HepG2 (cell line): Measurements from ENCODE around the gene CTAG1A. TPM values are rescaled to one million over a fixed set of nuclear protein-coding genes. Genes with fewer than 3 reads are reported as not detected.

Source experiments
- BCL6 ChIP-seq: IDR thresholded peaks from 2 replicates; pipeline ENCODE4 v1.6.1; 2016; ENCODE audit warnings: missing genetic modification reagents, missing compliant biosample characterization
- BRF2 ChIP-seq: sonication (generic); formaldehyde crosslinking; IDR thresholded peaks from 2 replicates; pipeline ENCODE4 v1.8.1; 2022; ENCODE audit warnings: mild to moderate bottlenecking, missing genetic modification reagents
- FOXP1 ChIP-seq, 2 experiments: fragments of 450-650 bp in 1 of 2; IDR thresholded peaks; 2 replicates each; pipeline ENCODE4 v1.6.1; 2017 to 2018; ENCODE audit warnings: antibody characterized with exemption in 1 of 2
- KLF12 ChIP-seq: sonication (generic); formaldehyde crosslinking; IDR thresholded peaks from 2 replicates; pipeline ENCODE4 v1.4.0; 2020; ENCODE audit warnings: missing genetic modification reagents, borderline replicate concordance
- KLF13 ChIP-seq: sonication (generic); formaldehyde crosslinking; IDR thresholded peaks from 2 replicates; pipeline ENCODE4 v1.4.0; 2020; ENCODE audit warnings: mild to moderate bottlenecking, missing genetic modification reagents
- MAFF ChIP-seq: IDR thresholded peaks from 2 replicates; pipeline ENCODE4 v1.6.1; 2011; ENCODE audit warnings: low read depth, low read length, improper control_type of control experiment
- MAFG ChIP-seq: sonication (generic); formaldehyde crosslinking; IDR thresholded peaks from 2 replicates; pipeline ENCODE4 v1.5.1; 2020; ENCODE audit warnings: mild to moderate bottlenecking, missing genetic modification reagents
- MXI1 ChIP-seq: IDR thresholded peaks from 3 replicates; pipeline ENCODE4 v1.6.1; 2012; ENCODE audit warnings: low read depth, low read length, inconsistent platforms, borderline replicate concordance
- NFE2L2 ChIP-seq: fragments of 150-350 bp; IDR thresholded peaks from 2 replicates; pipeline ENCODE4 v1.6.1; 2014; ENCODE audit warnings: low read length
- RARA ChIP-seq: IDR thresholded peaks from 2 replicates; pipeline ENCODE4 v1.6.1; 2016; ENCODE audit warnings: missing genetic modification reagents, missing compliant biosample characterization
- RFX3 ChIP-seq: IDR thresholded peaks from 2 replicates; pipeline ENCODE4 v1.6.1; 2016; ENCODE audit warnings: missing biosample characterization, missing genetic modification reagents
- SMARCE1 ChIP-seq: fragments of 450-650 bp; IDR thresholded peaks from 2 replicates; pipeline ENCODE4 v1.6.1; 2017; ENCODE audit warnings: borderline replicate concordance
- SNAPC4 ChIP-seq: sonication (generic); formaldehyde crosslinking; IDR thresholded peaks from 2 replicates; pipeline ENCODE4 v1.4.0; 2020; ENCODE audit warnings: mild to moderate bottlenecking, missing genetic modification reagents
- SOX5 ChIP-seq: IDR thresholded peaks from 2 replicates; pipeline ENCODE4 v1.6.1; 2016; ENCODE audit warnings: borderline replicate concordance
- SOX6 ChIP-seq, 2 experiments: fragments of 450-650 bp in 1 of 2; sonication (generic) in 1 of 2; formaldehyde crosslinking in 1 of 2; IDR thresholded peaks; 2 replicates each; pipeline versions ENCODE4 v1.4.0 to v1.6.1; 2017 to 2020; ENCODE audit warnings: antibody characterized with exemption in 1 of 2, mild to moderate bottlenecking in 1 of 2, missing genetic modification reagents in 1 of 2
- ZC3H13 ChIP-seq: sonication (generic); formaldehyde crosslinking; IDR thresholded peaks from 2 replicates; pipeline ENCODE4 v1.8.1; 2023; ENCODE audit warnings: mild to moderate bottlenecking, missing genetic modification reagents, moderate library complexity
- ZFY ChIP-seq: sonication (generic); formaldehyde crosslinking; IDR thresholded peaks from 2 replicates; pipeline ENCODE4 v1.4.0; 2020; ENCODE audit warnings: missing genetic modification reagents
- ZNF180 ChIP-seq: sonication (generic); formaldehyde crosslinking; IDR thresholded peaks from 2 replicates; pipeline ENCODE4 v1.4.0; 2020; ENCODE audit warnings: low read depth, missing genetic modification reagents, borderline replicate concordance
- ZNF367 ChIP-seq: sonication (generic); formaldehyde crosslinking; IDR thresholded peaks from 2 replicates; pipeline ENCODE4 v1.4.0; 2020; ENCODE audit warnings: missing genetic modification reagents, borderline replicate concordance
- ZNF414 ChIP-seq: sonication (generic); formaldehyde crosslinking; IDR thresholded peaks from 2 replicates; pipeline ENCODE4 v1.5.0; 2020; ENCODE audit warnings: missing genetic modification reagents
- ZSCAN20 ChIP-seq: sonication (generic); formaldehyde crosslinking; IDR thresholded peaks from 2 replicates; pipeline ENCODE4 v1.4.0; 2020; ENCODE audit warnings: missing genetic modification reagents, mild to moderate bottlenecking, borderline replicate concordance
- ZSCAN30 ChIP-seq: sonication (generic); formaldehyde crosslinking; IDR thresholded peaks from 2 replicates; pipeline ENCODE4 v1.5.0; 2020; ENCODE audit warnings: mild to moderate bottlenecking, missing genetic modification reagents
- polyA plus RNA-seq, 8 experiments: library from polyadenylated mRNA; depleted of rRNA in 3 of 8; stranded (reverse) in 7 of 8; unstranded in 1 of 8; fragments of >200 nt; fragmentation: Illumina TruSeq in 4 of 8; extraction: Trizol in 4 of 8; gene quantifications; 2 replicates each; pipeline versions ENCODE4 v1.2.1 to v1.2.3, GENCODE V29; 2011 to 2016; ENCODE audit warnings: low read depth in 4 of 8, missing spikeins in 1 of 8, mixed read lengths in 1 of 8; ENCODE audit not compliant: insufficient read depth in 1 of 8
- total RNA-seq, 5 experiments: library from RNA; depleted of rRNA; stranded (reverse); fragments of >200 nt; fragmentation: Illumina TruSeq; extraction: Trizol; gene quantifications; 2 replicates each; pipeline ENCODE4 v1.2.3, GENCODE V29; 2016; ENCODE audit warnings: low read depth in 1 of 5
- TF ChIP-seq, protein P1 (sequence below): sonication (generic); formaldehyde crosslinking; IDR thresholded peaks from 2 replicates; pipeline ENCODE4 v1.8.0; 2022; ENCODE audit warnings: mild to moderate bottlenecking, missing genetic modification reagents, moderate library complexity

Gene CTAG1A
- total and polyA plus RNA-seq, 2 of the 13 experiments (the other 11 are each of a cell fraction or from before 2014, with no cell fraction given): not detected

DNA sequence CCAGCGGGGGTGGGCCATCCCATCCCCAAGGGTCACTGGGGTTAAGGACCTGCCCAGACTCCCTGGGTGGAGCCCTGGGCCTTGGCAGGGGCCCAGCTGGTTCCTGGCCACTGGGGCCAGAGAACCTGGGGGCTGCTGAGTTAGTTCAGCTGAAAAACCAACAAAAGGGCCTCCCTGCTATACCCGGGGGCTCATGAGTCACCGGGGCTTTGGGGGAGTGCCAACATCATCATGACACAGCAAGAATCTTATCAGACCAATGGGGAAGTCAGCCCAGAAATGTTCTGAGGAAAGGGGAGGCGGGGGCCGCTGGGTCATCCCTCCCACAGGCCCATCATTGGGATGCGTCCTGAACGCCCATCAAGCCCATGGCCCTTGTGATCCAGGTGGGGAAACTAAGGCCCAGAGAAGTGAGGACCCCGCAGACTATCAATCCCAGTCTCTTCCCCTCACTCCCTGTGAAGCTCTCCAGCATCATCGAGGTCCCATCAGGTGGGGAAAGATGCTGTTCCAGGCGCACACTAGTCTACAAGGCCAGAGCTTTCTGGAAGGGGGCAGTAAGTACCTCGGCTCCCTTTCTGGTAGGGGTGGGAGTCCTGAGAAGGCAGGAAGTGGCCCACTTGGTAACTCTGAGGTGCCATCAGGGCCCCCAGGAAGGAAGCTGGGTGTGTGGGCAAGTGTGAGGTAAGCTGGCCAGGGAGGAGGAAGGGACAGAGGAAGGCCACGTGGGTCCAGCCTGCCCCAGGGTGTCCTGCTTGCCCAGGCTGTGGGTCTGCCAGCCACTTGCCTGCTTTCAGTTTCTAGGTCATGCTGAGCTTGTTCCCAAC lies 42.8 kb upstream of the CTAG1A start (continued):
- TF ChIP-seq FOXP1 (IDR thresholded peaks at IDR 0.05) (no peak), FOXP1 (CRISPR knock-in tag; IDR thresholded peaks at IDR 0.05) (peak; percentile 16; the same call in 1 of the 2 replicates), ZNF180 (CRISPR knock-in tag) (no peak), RARA (CRISPR knock-in tag) (peak; percentile 77), ZC3H13 (CRISPR knock-in tag) (no peak), BRF2 (CRISPR knock-in tag) (no peak), KLF12 (CRISPR knock-in tag) (no peak), MAFF (peak; percentile 73), KLF13 (CRISPR knock-in tag) (no peak), SMARCE1 (no peak), MAFG (CRISPR knock-in tag) (peak; percentile 91), RFX3 (CRISPR knock-in tag) (no peak), SNAPC4 (CRISPR knock-in tag) (no peak), SOX5 (CRISPR knock-in tag) (peak; percentile 43; the same call in 1 of the 2 replicates), BCL6 (CRISPR knock-in tag) (peak; percentile 58), ZNF367 (CRISPR knock-in tag) (no peak), NFE2L2 (peak; percentile 98), ZNF414 (CRISPR knock-in tag) (no peak), ZSCAN20 (CRISPR knock-in tag) (0 out of 2 replicates have a peak, but pooled peaks have one; percentile 53), ZFY (CRISPR knock-in tag) (peak; percentile 42), ZSCAN30 (CRISPR knock-in tag) (0 out of 2 replicates have a peak, but pooled peaks have one; percentile 25), MXI1 (peak; percentile 60; the same call in 1 of the 3 replicates), SOX6 (IDR thresholded peaks at IDR 0.05) (no peak), SOX6 (CRISPR knock-in tag; IDR thresholded peaks at IDR 0.05) (no peak)
- TF ChIP-seq, protein P1, sequence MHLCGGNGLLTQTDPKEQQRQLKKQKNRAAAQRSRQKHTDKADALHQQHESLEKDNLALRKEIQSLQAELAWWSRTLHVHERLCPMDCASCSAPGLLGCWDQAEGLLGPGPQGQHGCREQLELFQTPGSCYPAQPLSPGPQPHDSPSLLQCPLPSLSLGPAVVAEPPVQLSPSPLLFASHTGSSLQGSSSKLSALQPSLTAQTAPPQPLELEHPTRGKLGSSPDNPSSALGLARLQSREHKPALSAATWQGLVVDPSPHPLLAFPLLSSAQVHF: no peak
